ENCODE data around the gene RMC1.

RMC1 gene

GRCh38 chr18:23547306-23547705 is 44.0 kb downstream of the RMC1 start:
- TF ChIP-seq CTCF (IDR thresholded peaks at IDR 0.05; ENCODE audit: insufficient read depth, low read depth, low read length, missing control alignments), result no peak
- DNase-seq (ENCODE audit: low read depth), result no peak
- H3K4me3 ChIP-seq (ENCODE audit: low read depth, low read length), result no peak overlapping the region

- no peak for TF ChIP-seq CTCF (IDR thresholded peaks at IDR 0.05; ENCODE audit: insufficient read depth, low read depth, low read length, missing control alignments)
- H3K4me3 ChIP-seq (ENCODE audit: low read depth, low read length), result no peak overlapping the region
- DNase-seq (ENCODE audit: low read depth), result no peak
Measured at GRCh38 chr18:23547846-23548245, 44.5 kb downstream of the RMC1 start.

- DNase-seq (ENCODE audit: low read depth), result no peak
- no peak overlapping the region for H3K4me3 ChIP-seq (ENCODE audit: low read depth, low read length)
- no peak for TF ChIP-seq CTCF (IDR thresholded peaks at IDR 0.05; ENCODE audit: insufficient read depth, low read depth, low read length, missing control alignments)
Measured at GRCh38 chr18:23548275-23548674, 45.0 kb downstream of the RMC1 start.

- DNase-seq (ENCODE audit: low read depth), result no peak
- no peak for TF ChIP-seq CTCF (IDR thresholded peaks at IDR 0.05; ENCODE audit: insufficient read depth, low read depth, low read length, missing control alignments)
- no peak overlapping the region for H3K4me3 ChIP-seq (ENCODE audit: low read depth, low read length)
Measured at GRCh38 chr18:23548719-23549118, 45.4 kb downstream of the RMC1 start.

GRCh38 chr18:23550898-23551297 is 47.6 kb downstream of the RMC1 start:
- no peak for TF ChIP-seq CTCF (IDR thresholded peaks at IDR 0.05; ENCODE audit: insufficient read depth, low read depth, low read length, missing control alignments)
- no peak for DNase-seq (ENCODE audit: low read depth)
- no peak overlapping the region for H3K4me3 ChIP-seq (ENCODE audit: low read depth, low read length)

GRCh38 chr18:23551978-23552377 is 48.7 kb downstream of the RMC1 start:
- H3K4me3 ChIP-seq (ENCODE audit: low read depth, low read length), result no peak overlapping the region
- DNase-seq (ENCODE audit: low read depth), result no peak
- TF ChIP-seq CTCF (IDR thresholded peaks at IDR 0.05; ENCODE audit: insufficient read depth, low read depth, low read length, missing control alignments), result no peak

- no peak for DNase-seq (ENCODE audit: low read depth)
- no peak overlapping the region for H3K4me3 ChIP-seq (ENCODE audit: low read depth, low read length)
- TF ChIP-seq CTCF (IDR thresholded peaks at IDR 0.05; ENCODE audit: insufficient read depth, low read depth, low read length, missing control alignments), result no peak
Measured at GRCh38 chr18:23552505-23552904, 49.2 kb downstream of the RMC1 start.

Data from GM12865 (cell line).